HG02870 (cell line): ENCODE data around the gene MBD5.
"Not testable (repeated sequence)": the region's sequence is repeated elsewhere in the genome, so short reads cannot be mapped to it uniquely, and the experiment has no call there.

ENCODE experiments used
- ATAC-seq: cut with Tn5 transposase; IDR thresholded peaks from one replicate; pipeline ENCODE4 v1.9.1; 2021; ENCODE audit warnings: mild to moderate bottlenecking, moderate library complexity; ENCODE audit not compliant: unreplicated experiment

Gene MBD5

DNA sequence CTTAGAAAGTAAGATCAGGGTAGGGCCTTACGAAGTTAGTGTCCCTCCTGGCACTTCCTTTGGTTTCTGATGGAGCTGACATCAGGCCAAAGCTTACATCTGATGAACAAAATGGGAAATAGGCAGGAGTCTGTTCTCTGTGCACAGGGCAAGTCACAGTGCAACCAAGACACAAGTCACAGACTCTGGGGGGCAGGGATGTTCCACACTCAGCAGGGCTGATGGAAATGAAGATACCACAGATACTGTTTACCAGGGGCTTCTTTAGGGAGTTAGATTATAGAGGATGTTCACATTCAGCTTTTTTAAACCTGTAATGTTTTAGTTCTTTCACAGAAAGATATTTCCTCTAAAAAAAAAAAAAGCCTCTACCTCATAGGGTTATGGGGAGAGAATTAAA is 517.5 kb downstream of the MBD5 start:
- no peak for ATAC-seq

DNA sequence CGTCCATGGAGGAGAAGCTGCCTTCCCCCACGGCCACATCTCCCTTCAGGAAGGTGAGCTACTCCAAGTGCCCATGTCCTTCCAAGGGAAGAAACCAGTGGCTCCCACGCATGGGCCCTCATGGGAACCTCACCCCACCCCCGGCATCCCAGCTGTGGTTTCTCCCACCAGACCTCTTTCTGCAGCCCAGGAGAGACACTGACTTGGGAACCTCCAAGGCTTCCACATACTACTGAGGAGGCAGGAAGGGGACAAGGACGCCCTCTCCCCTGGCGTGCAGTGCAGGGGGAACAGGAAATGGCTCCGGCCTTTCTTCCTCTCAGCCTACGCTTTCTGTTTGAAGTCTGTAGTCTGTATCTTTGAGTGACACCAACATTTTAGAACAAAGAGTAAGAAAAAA is 519.1 kb downstream of the MBD5 start:
- peak; percentile 71 for ATAC-seq

DNA sequence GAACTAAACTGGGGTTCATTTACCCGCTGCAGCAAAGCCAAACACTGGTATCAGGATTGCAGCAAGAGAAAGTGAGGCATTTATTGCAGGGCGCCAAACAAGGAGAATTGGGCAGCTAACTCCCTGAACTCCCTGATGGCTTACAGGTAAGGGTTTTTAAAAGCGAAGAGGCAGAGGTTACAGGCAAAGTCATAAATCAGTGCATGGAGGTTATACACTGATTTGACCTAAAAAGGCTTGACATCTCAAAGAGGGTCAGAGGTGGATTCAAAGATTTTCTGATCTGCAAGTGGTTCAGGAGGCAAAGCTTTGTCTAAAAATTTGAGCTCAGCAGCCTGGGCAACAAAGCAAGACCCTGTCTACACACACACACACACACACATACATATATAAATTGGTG is 520.9 kb downstream of the MBD5 start:
- ATAC-seq = no peak

DNA sequence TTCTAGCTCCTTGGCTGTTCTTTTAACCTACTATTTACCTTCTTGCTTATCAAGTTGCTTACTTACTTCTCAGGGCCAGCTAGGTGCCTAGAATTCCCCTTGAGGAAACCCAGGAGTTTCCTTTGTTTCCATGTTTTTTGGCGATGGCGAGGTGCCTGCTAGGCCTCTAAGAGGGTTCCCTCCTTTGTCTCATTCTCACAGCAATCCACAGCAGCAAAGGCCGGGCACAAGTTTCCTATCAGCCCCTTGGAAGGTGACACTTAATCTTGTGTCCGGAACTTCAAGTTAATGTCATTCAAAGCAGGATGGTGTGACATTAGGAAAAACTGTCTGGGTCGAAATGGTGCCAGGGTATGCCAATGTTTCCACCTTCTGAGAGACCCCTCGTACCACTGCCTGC is 521.7 kb downstream of the MBD5 start:
- ATAC-seq = no peak

DNA sequence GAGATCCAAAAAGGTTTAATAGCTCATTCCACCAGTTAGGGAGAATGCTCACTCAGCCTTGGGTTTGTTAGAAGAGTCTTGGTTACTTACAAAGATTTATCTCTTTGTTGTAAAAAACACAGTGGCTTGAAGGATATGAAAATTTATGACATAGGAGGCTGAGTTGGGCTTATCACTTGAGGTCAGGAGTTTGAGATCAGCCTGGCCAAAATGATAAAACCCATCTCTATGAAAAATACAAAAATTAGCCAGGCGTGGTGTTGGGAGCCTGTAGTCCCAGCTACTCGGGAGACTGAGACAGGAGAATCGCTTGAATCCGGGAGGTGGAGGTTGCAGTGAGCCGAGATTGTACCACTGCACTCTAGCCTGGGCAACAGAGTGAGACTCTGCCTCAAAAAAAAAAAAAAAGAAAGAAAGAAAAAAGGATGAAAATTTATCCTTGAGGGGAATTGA is 522.2 kb downstream of the MBD5 start:
- not testable (repeated sequence) for ATAC-seq

DNA sequence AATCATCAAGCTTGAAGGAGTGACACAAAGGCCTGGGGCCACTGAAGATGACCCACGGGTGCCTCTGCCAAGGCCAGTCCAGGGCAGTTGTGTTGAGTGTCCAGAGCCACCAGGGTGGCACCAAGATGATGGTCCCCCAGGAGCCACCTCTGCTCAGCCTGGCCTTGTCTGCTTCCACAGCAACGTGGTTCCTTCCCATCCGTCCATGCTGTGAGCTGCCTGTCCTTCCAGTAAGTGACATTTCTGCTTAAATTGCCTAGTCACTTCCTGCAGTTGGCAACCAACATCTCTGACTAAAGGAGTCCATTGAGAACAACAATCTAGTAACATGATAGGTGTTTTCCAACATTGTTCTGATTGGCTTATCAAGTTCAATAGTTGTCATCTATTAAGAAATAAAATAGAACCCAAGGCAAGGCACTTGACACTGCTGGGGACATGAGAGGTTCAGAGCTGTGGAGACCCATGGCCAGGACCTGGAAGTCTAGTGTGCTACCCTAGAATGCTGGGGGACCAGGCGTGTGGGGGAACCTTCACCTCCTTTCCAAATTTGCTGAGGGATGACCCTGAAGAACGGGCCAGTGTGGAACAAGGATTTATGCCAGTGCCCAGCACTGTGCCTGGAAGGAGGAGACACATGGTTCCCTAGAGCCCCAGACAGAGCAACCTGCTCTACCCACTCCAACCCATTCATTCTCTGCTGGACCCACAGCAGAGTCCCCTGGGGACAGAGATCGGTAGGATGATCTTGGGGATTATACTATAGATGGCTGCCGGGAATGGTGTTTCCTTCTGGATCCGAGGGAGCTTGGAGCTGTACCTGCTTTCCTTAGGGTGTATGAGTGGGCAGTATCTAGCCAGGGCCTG is 524.7 kb downstream of the MBD5 start:
- ATAC-seq = no peak

DNA sequence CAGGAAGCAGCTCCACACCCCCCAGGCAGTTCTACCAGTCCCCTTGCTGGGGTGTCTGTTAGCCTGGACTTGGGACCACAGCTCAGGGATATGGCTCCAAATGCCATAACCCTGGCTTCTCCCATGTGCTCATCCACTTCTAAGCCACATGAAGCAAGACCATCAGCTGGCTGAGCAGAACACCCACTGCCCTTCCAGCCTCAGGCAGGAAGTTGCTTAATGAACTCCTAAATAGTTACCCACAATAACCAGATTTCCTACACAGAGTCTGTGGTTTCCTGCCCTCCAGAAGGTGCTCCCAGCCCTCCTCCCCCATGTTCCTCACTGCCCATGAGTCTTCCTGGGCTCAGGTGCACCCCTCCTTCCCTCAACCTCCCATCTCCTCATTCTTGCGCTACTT is 525.4 kb downstream of the MBD5 start:
- ATAC-seq = no peak

DNA sequence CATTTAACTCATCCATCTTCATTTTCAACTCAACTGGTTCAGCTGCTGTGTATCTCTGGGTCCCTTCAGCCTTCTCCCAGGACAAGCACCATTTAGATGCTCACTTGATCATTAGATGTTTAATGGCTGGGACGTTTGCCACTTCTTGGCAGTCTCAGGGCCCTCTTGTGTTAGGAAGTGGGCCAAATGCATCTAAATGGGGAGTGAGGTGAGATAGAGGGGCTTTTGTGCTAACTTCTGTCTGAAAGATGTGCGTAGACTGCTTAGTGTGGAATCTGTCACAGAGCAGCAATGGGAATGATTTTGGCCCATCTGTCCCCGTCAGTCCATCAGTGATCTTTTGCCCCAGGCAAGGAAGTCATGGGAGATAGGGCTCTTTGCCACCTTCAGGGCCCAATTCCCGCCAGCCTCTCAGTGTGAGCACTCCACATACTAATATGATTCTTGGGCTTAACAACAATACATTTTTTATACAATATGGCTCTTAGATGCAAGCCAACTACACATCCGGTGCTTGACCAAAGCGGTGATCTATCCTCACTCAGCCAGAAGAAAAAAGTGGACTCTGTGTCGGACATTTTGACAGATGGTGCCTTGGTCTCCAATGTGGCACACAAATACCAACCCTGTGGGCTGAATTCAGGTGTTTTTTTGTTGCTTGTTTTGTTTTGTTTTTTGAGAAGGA is 528.0 kb downstream of the MBD5 start:
- no peak for ATAC-seq

DNA sequence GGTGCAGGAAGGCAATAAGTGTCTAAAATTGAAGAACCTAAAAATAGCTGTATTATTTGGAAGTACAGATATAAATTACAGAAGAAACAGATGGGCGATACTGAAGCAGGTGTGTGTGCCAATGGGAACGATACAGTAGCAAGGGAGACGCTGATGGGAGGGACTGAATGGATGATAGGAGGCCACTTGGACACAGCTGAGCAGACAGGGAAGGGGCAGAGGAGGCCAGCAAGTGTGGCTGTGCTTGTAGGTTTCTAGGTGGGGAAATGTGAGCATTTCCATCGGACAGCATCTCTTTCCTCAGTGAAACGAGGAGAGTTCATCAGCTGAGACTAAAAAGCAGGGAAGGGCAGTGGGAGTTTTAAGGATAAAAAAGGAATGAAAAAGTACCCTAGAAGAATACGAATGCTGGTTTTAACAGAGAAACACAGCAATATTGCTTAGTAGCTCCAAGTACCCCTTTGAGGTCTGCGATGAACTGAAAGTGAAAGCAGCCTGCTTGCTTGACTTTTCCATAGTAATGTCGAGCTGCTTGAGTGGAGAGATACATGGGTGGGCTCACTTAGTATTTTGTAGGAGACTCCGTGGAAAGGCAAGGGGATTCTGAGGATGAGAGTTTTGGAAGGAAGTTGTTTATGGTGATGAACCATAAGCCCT is 531.9 kb downstream of the MBD5 start:
- ATAC-seq = no peak

DNA sequence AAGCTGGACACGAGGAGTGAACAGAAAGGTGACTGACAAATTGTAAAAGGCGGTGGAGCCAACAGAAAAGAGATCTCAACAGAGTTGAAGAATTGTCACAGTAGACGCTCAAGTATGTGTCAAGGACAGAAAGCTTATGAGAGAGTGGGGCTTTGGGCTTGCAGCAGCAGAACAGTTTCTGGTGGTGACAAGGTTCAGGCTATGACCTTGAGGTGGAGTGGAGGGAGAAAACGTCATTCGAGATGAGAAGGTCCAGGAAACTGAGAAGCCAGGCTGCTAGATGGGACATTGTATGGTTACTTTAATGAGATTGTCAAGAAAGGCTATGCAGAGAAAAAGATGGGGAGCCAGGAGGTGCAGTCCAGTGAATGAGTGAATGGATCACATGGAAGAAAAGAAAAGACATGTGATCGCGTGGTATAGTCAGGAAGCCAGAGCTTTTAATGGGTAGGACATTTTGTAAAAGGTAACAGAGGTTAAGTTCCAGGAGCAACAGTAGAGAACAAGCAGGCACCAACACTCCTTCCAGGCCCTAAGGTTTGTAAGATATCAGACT is 532.5 kb downstream of the MBD5 start:
- no peak for ATAC-seq

DNA sequence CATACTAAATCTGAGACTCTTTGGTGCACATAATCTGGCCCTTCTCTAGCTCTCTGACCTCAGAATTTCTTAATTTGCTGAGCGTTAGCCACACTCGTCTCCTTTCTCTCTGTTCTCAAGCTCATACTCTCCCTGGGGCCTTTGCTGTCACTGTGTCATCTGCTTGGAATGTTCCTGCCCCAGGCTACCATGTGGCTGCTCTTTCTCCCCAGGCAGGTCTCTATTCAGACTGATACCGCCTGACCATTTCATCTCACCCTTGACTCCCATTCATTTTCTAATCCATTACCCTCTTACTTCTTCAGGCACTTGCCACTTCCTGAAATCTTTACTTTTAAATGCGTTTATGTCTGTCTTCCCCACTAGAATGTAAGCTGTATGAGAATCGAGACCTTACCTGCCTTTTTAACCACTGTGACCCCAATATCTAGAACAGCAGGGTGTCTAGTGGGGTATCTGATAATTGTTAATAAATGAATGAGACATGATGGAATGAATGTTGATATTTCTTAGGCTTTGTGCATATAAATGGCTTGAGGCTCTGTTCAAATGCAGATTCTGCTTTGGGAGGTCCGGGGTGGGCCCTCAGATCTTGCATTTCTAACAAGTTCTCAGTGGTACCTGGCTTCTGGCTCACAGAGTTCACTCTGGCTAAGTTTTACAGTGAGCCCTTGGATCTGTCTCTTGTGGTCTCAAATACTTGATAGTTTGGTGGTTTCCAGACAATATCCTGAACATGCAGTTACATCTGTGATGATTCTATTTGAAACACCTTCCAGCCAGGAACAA is 533.8 kb downstream of the MBD5 start:
- ATAC-seq = no peak

DNA sequence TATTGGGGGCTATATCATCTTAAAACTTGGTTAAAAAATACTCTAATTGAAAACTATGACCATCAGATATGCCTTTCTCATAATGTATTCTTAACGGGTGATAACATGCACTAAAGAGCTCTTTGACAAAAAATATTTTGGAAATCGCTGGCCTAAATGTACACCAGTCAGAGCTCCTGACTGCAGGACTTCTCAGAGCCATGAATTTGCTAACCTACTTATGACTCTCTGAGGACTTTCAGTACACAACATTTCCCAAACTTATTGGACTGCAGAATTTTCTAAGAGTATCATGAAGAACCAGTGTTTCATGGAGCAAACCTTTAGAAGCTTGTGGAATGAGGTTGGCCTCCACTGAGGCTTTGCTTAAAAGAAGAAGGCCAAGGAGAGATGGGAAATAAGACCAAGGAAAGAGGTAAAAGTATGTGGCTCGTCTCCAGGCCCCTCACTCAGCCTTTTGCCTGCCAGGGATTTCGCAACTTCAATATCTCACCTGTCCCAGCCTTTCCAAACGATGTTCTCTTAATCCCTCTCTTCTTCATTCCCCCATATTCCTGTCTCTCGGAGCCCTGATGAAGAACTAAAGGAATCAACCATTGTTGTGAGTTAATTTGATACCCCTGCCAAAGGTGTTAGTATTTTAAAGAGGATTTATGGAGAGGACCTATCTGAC is 534.9 kb downstream of the MBD5 start:
- ATAC-seq = no peak

DNA sequence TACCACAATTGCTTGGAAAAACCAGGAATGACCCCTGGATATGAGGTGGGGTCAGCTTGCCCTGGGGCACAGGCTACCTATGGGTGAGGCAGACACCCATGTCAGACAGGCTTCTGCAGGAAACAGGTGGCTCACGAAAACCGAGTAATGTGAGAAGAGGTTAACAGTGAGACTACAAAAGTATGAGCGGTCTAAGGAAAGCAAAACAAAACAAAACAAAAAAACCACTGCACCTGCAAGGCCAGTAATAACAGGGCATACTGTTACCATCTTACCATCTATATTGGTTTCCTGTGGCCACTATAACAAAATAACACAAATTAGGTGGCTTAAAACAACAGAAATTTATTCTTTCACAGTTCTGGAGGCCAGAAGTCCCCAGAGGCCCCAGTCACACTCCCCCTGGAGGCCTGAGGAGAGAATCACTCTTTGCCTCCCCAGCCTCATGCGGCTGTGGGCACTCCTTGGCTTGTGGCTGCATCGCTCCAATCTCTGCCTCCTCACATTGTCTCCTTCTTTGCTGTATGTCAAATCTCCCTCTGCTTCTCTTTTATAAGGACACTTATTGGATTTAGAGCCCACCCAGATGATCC is 537.0 kb downstream of the MBD5 start:
- peak; percentile 84 for ATAC-seq

DNA sequence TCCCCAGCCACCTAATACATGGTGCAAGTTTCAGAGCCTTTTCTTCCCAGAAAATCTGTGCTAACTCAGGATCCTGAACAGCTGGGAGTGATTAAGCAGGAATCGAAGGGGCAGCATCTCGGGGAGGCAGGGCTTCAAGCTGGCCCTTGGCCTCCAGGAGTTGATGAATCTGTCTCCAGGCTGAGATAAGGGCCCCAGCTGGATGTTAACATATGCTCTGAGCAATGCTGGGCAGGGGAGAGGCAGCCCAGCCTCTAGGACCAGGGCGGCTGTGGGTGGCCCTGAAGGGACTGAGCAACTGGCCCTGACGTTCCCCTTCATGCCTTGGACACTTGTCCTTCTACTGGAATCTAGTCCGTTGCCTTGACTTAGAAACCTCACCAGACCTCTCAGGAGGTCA is 539.6 kb downstream of the MBD5 start:
- ATAC-seq = no peak

DNA sequence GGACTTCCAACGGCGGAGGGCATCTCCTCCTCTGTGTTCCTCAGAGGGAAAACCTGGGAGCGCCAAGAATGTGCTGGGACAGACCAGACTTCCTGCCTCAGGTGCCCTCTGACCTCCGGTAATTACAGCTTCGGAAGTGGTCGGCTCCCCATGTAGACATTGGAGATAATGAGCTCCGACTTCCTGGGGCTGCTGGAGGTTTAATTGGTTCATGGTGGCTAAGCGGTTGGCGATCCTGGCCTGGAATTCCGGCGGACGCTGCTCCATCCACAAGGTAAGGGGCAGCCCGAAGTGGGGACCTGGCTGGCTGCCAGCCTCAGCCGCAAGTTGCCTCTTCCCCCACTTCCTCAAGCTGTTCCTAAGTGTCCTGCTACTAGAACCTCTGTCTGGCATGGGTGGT is 540.5 kb downstream of the MBD5 start:
- no peak for ATAC-seq

DNA sequence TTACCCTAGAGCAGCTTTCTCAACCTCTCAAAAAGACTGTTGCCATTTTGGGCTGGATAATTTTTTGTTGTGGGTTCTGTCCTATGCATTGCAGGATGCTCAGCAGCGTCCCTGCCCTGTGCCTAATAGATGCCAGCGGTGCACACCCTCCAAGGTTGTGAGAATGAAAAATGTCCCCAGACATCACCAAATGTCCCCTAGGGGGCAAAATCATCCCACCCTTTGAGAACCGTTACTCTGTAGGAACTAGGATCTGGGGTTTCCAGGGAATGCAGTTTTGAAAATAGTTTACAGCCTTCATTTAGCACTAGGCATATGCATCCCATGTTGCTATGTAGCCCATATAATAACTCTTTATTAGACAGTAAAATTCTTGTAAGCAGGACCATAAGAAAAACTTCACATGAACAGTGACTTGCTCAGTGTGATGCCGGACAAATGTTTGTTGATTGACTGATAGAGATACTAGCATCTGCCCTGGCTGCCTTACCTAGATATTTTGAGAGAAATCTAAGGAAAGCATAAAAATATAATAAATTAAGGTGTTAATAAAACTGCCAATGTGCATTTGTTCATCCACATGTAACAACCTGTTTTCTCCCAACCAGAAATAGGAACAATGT is 544.5 kb downstream of the MBD5 start:
- no peak for ATAC-seq
